ENCODE results near the gene SSBP4. TPM values are rescaled to one million over a fixed set of nuclear protein-coding genes. Genes with fewer than 3 reads are reported as not detected.

The SSBP4 gene
- total RNA-seq, 4 donors from 2014 or later, result 40.5 to 75.6 (median 56.1) TPM

- TF ChIP-seq POLR2A (IDR thresholded peaks at IDR 0.05) (no peak), CTCF (IDR thresholded peaks at IDR 0.05) (no peak)
- DNase-seq, result peak; percentile 40 to 45
- Histone ChIP-seq H3K9me3 (no peaks in the 10 kb centered on the region), H3K36me3 (no peaks in the 10 kb centered on the region), H3K4me3 (replicated peaks in 1 of 3) (peak overlapping the region in 2 of 3 donors; percentile 30 to 34), H3K27me3 (no peaks in the 10 kb centered on the region), H3K27ac (peak overlapping the region in 1 of 3 donors; percentile 30), H3K4me1 (peaks cover 22 to 34% of the 10 kb centered on the region in 2 donors)
- intact Hi-C loops (cut with DNase I), result no loop called here
- WGBS, 2 donors, result 80% methylated on average over 3 of the region's 59 CpGs; no CpG with 5 or more reads in 1 of the 2 donors
These were observed 14.0 kb downstream of the SSBP4 start for GRCh38 chr19:18433015-18433691.

DNA sequence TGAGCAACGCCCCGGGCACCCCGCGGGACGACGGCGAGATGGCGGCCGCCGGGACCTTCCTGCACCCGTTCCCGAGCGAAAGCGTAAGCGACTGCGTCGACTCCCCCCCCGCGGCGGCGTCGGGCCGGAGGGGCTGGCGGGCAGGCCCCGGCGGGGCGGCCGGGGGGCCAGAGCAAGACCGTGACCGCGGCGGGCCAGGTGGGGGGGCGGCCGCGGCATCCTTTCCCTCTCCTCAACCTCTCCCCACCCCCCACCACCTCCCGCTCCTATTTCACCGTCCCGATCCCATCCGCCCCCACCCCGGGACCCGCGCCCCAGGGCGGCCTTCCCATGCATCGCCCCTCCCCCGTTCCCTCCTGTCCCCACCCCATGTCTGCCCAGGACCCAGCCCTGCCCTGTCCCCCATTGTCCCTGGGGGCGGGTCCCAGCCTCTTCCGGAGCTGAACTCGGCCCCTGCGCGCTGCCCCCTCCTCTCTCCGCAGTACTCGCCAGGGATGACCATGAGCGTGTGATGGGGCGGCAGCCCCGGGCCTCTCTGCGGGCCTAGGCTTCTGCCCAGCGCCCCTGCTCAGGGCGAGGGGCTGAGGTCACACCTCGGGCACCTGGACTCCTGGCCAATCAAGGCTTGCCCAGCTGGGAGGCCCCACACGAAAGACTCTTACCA, 14.7 kb downstream of the SSBP4 start:
- no peaks in the 10 kb centered on the region for H3K27me3 ChIP-seq
- no peaks in the 10 kb centered on the region for H3K36me3 ChIP-seq
- peaks cover 26 to 36% of the 10 kb centered on the region in 2 donors for H3K4me1 ChIP-seq
- intact Hi-C loops (cut with DNase I), result no loop called here
- 18 to 52% methylated on average over 11 to 19 of the region's 60 CpGs for WGBS, 2 donors
- no peaks in the 10 kb centered on the region for H3K9me3 ChIP-seq
- peak overlapping the region in 1 of 3 donors; percentile 30 for H3K27ac ChIP-seq
- peak in 1 of 2 donors; percentile 33 for DNase-seq
- TF ChIP-seq CTCF (IDR thresholded peaks at IDR 0.05), result no peak
- TF ChIP-seq POLR2A (IDR thresholded peaks at IDR 0.05), result no peak
- peak overlapping the region in 1 of 3 donors; percentile 34 for H3K4me3 ChIP-seq (replicated peaks in 1 of 3)

- Histone ChIP-seq H3K27ac (no peak overlapping the region), H3K27me3 (no peaks in the 10 kb centered on the region), H3K36me3 (no peaks in the 10 kb centered on the region), H3K9me3 (no peaks in the 10 kb centered on the region), H3K4me1 (peaks cover 18 to 30% of the 10 kb centered on the region in 2 donors), H3K4me3 (replicated peaks in 1 of 3) (no peak overlapping the region)
- no peak for DNase-seq
- 90 to 92% methylated on average over 14 to 21 of the region's 21 CpGs for WGBS, 2 donors
- TF ChIP-seq POLR2A (IDR thresholded peaks at IDR 0.05), result no peak
- TF ChIP-seq CTCF (IDR thresholded peaks at IDR 0.05), result no peak
- intact Hi-C loops (cut with DNase I), result no loop called here
These were observed 15.4 kb downstream of the SSBP4 start for GRCh38 chr19:18434411-18435175.

GRCh38 chr19:18435178-18435841, 16.1 kb downstream of the SSBP4 start:
- no peaks in the 10 kb centered on the region for H3K9me3 ChIP-seq
- H3K36me3 ChIP-seq, result no peaks in the 10 kb centered on the region
- peaks cover 17 to 28% of the 10 kb centered on the region in 2 donors for H3K4me1 ChIP-seq
- no peak for TF ChIP-seq POLR2A (IDR thresholded peaks at IDR 0.05)
- TF ChIP-seq CTCF (IDR thresholded peaks at IDR 0.05), result no peak
- DNase-seq, result no peak
- 91 to 96% methylated on average over 24 to 41 of the region's 49 CpGs for WGBS, 2 donors
- H3K4me3 ChIP-seq (replicated peaks in 1 of 3), result no peak overlapping the region
- no peak overlapping the region for H3K27ac ChIP-seq
- no peaks in the 10 kb centered on the region for H3K27me3 ChIP-seq
- intact Hi-C loops (cut with DNase I), result no loop called here
